Measurements from ENCODE around the gene MINAR1.
A peak's percentile ranks its signal among the peaks of the same experiment; 100 is the strongest.

Gene MINAR1

GRCh38 chr15:79430901-79431635 lies 1.1 kb upstream of the MINAR1 start:
- DNase-seq (ENCODE audit: low read depth), result no peak
- H3K4me3 ChIP-seq (ENCODE audit: low read depth, low read length), result peak overlapping the region; percentile 58

- peak overlapping the region; percentile 58 for H3K4me3 ChIP-seq (ENCODE audit: low read depth, low read length)
- DNase-seq (ENCODE audit: low read depth), result no peak
Observed at GRCh38 chr15:79432345-79433275, 474 bp downstream of the MINAR1 start.

GRCh38 chr15:79433276-79433990 lies 1.3 kb downstream of the MINAR1 start:
- no peak for DNase-seq (ENCODE audit: low read depth)
- no peak overlapping the region for H3K4me3 ChIP-seq (ENCODE audit: low read depth, low read length)

GRCh38 chr15:79434361-79434760 lies 2.2 kb downstream of the MINAR1 start:
- no peak for DNase-seq (ENCODE audit: low read depth)
- no peak overlapping the region for H3K4me3 ChIP-seq (ENCODE audit: low read depth, low read length)

- DNase-seq (ENCODE audit: low read depth), result no peak
Observed at GRCh38 chr15:79436037-79436780, 4.1 kb downstream of the MINAR1 start.

GRCh38 chr15:79437275-79438000 lies 5.3 kb downstream of the MINAR1 start:
- H3K4me3 ChIP-seq (ENCODE audit: low read depth, low read length), result no peak overlapping the region
- DNase-seq (ENCODE audit: low read depth), result no peak

More at GRCh38 chr15:79436037-79436780, 4.1 kb downstream of the MINAR1 start:
- H3K4me3 ChIP-seq (ENCODE audit: low read depth, low read length), result no peak overlapping the region

GRCh38 chr15:79439236-79439635 lies 7.1 kb downstream of the MINAR1 start:
- DNase-seq (ENCODE audit: low read depth), result no peak
- H3K4me3 ChIP-seq (ENCODE audit: low read depth, low read length), result no peak overlapping the region

GRCh38 chr15:79440355-79440908 lies 8.3 kb downstream of the MINAR1 start:
- no peak overlapping the region for H3K4me3 ChIP-seq (ENCODE audit: low read depth, low read length)
- no peak for DNase-seq (ENCODE audit: low read depth)

- H3K4me3 ChIP-seq (ENCODE audit: low read depth, low read length), result no peak overlapping the region
- DNase-seq (ENCODE audit: low read depth), result no peak
Observed at GRCh38 chr15:79442911-79443310, 10.8 kb downstream of the MINAR1 start.

GRCh38 chr15:79447060-79447459 lies 14.9 kb downstream of the MINAR1 start:
- DNase-seq (ENCODE audit: low read depth), result no peak
- H3K4me3 ChIP-seq (ENCODE audit: low read depth, low read length), result no peak overlapping the region

GRCh38 chr15:79450648-79451047 lies 18.5 kb downstream of the MINAR1 start:
- DNase-seq (ENCODE audit: low read depth), result no peak
- H3K4me3 ChIP-seq (ENCODE audit: low read depth, low read length), result no peak overlapping the region

GRCh38 chr15:79451361-79451999 lies 19.3 kb downstream of the MINAR1 start:
- DNase-seq (ENCODE audit: low read depth), result no peak
- no peak overlapping the region for H3K4me3 ChIP-seq (ENCODE audit: low read depth, low read length)

GRCh38 chr15:79452244-79453051 lies 20.3 kb downstream of the MINAR1 start:
- no peak overlapping the region for H3K4me3 ChIP-seq (ENCODE audit: low read depth, low read length)
- no peak for DNase-seq (ENCODE audit: low read depth)

GRCh38 chr15:79453446-79453845 lies 21.3 kb downstream of the MINAR1 start:
- H3K4me3 ChIP-seq (ENCODE audit: low read depth, low read length), result no peak overlapping the region
- DNase-seq (ENCODE audit: low read depth), result no peak

- no peak overlapping the region for H3K4me3 ChIP-seq (ENCODE audit: low read depth, low read length)
- no peak for DNase-seq (ENCODE audit: low read depth)
Observed at GRCh38 chr15:79454063-79454462, 21.9 kb downstream of the MINAR1 start.

GRCh38 chr15:79455361-79455760 lies 23.2 kb downstream of the MINAR1 start:
- H3K4me3 ChIP-seq (ENCODE audit: low read depth, low read length), result no peak overlapping the region
- no peak for DNase-seq (ENCODE audit: low read depth)

GRCh38 chr15:79455943-79456342 lies 23.8 kb downstream of the MINAR1 start:
- no peak for DNase-seq (ENCODE audit: low read depth)
- H3K4me3 ChIP-seq (ENCODE audit: low read depth, low read length), result no peak overlapping the region

Measured in skeletal muscle cell (primary cell).